Fibroblast of villous mesenchyme (primary cell): ENCODE measurements around the gene CNTN4. TPM values are rescaled to one million over a fixed set of nuclear protein-coding genes. Genes with fewer than 3 reads are reported as not detected.

ENCODE experiments used
- DNase-seq: peaks from one replicate; pipeline ENCODE4 v3.0.0-alpha.2; 2010; ENCODE audit warnings: low read depth
- H3K4me3 ChIP-seq: 2 replicates; pipeline ENCODE4 v1.5.1; 2011; ENCODE audit warnings: low read depth, mild to moderate bottlenecking, low read length
- CTCF ChIP-seq: IDR thresholded peaks from 2 replicates; pipeline ENCODE4 v1.5.1; 2012; ENCODE audit warnings: low read depth, mild to moderate bottlenecking, low read length; ENCODE audit not compliant: insufficient read depth
- total RNA-seq: library from RNA; depleted of rRNA; stranded (reverse); fragments of >200 nt; gene quantifications from 2 replicates; pipeline ENCODE4 v1.2.3, GENCODE V29; 2012

Gene CNTN4
- total RNA-seq, 1 donor: 6.9 TPM

GRCh38 chr3:2684046-2684445 is 585.4 kb downstream of the CNTN4 start:
- no peak for TF ChIP-seq CTCF
- no peak overlapping the region for H3K4me3 ChIP-seq
- no peak for DNase-seq

DNA sequence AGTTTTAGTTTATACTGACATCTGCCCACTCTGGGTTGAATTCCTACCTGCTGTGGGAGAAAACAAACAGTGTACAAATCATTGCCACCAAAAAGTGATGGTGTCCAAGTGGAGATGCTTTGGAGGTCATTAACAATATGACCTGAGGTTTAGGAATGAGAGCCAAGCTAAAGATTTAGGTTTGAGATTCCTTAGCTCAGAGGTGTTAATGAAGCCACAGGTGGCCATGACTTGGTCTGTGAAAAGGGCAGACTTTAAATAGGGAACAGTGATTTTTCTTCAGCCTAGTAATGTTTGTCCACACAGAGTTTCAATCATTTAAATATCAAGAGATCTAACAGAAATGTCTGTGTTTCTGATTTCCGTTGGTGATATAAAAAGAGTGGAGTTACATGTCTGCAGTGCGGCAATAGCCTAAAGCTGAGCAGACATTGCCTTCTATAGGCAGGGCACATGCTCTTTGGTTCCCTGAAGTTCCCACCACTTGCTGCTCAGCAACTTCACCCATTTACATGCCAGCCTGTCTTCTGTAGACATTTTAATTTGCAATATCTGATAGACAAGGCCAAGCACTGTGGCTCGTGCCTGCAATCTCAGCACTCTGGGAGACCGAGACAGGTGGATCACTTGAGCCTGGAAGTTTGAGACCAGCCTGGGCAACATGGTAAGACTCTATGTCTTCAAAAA is 588.3 kb downstream of the CNTN4 start:
- no peak overlapping the region for H3K4me3 ChIP-seq
- no peak for TF ChIP-seq CTCF
- no peak for DNase-seq

GRCh38 chr3:2697589-2697988 is 598.9 kb downstream of the CNTN4 start:
- H3K4me3 ChIP-seq: no peak overlapping the region
- no peak for DNase-seq
- no peak for TF ChIP-seq CTCF

GRCh38 chr3:2701471-2701870 is 602.8 kb downstream of the CNTN4 start:
- no peak for TF ChIP-seq CTCF
- peak; percentile 2 for DNase-seq
- no peak overlapping the region for H3K4me3 ChIP-seq

- no peak overlapping the region for H3K4me3 ChIP-seq
- TF ChIP-seq CTCF: no peak
- DNase-seq: no peak
Observed at GRCh38 chr3:2706144-2706835, 607.6 kb downstream of the CNTN4 start.

- TF ChIP-seq CTCF: no peak
- H3K4me3 ChIP-seq: no peak overlapping the region
- no peak for DNase-seq
Observed at GRCh38 chr3:2706836-2707210, 608.2 kb downstream of the CNTN4 start.
